Middle frontal gyrus (tissue), 1 donor: ENCODE measurements around the gene TRIM2.

Source experiments
- DNase-seq: peaks from one replicate; pipeline ENCODE4 v3.0.0-alpha.2; 2015; ENCODE audit warnings: low spot score; ENCODE audit errors: extremely low spot score

TRIM2 gene

GRCh38 chr4:153372967-153373562 lies 168.8 kb downstream of the TRIM2 start:
- no peak for DNase-seq

GRCh38 chr4:153374442-153374841 lies 170.2 kb downstream of the TRIM2 start:
- no peak for DNase-seq

- DNase-seq = no peak
These were observed 171.1 kb downstream of the TRIM2 start for GRCh38 chr4:153375303-153375702.

- no peak for DNase-seq
These were observed 178.9 kb downstream of the TRIM2 start for GRCh38 chr4:153383131-153383530.

- no peak for DNase-seq
These were observed 179.9 kb downstream of the TRIM2 start for GRCh38 chr4:153384160-153384559.

GRCh38 chr4:153385784-153386183 lies 181.5 kb downstream of the TRIM2 start:
- no peak for DNase-seq

- DNase-seq = no peak
These were observed 183.7 kb downstream of the TRIM2 start for GRCh38 chr4:153387981-153388380.
